ENCODE results near the gene GPD1. TPM values are rescaled to one million over a fixed set of nuclear protein-coding genes. Genes with fewer than 3 reads are reported as not detected.

Gene GPD1
- under 1 TPM; 0.16 to 0.20 TPM for total RNA-seq

- peak within 1 kb of the TSS; percentile 20 for H3K27ac Mint-ChIP-seq
- POLR2A ChIA-PET: interaction anchor here (0.9 to 1.3 kb wide), 2 partner anchors 9 to 19 kb away, joined by 3 to 5 read pairs; no protein-coding TSS in a partner anchor
- CTCF ChIA-PET: interaction anchor here (0.6 to 6.7 kb wide), 7 partner anchors 7 to 211 kb away, joined by 3 to 54 read pairs (median 3); partner anchors contain the start of genes CERS5, COX14 and SMARCD1
- TF ChIP-seq CTCF (IDR thresholded peaks at IDR 0.05): no peak
- peaks cover 16% of the 10 kb centered on the region for H3K36me3 Mint-ChIP-seq (ENCODE audit: low read depth)
- no peaks in the 10 kb centered on the region for H3K27me3 Mint-ChIP-seq
- H3K9me3 Mint-ChIP-seq: no peaks in the 10 kb centered on the region
- peak; percentile 84 for ATAC-seq
- DNase-seq: peak; percentile 50
- H3K4me1 Mint-ChIP-seq (ENCODE audit: low read depth): no peaks in the 10 kb centered on the region
- H3K4me3 Mint-ChIP-seq: no peak within 1 kb of the TSS
- intact Hi-C loops (cut with micrococcal nuclease): no loop called here
Measured at GRCh38 chr12:50103767-50104321, at the start of gene GPD1. TSS of gene GPD1 (plus strand) at chr12:50104008. CDS start at chr12:50104051, 43 bp downstream.

- CTCF ChIA-PET: interaction anchor here (0.7 to 4.8 kb wide), 35 partner anchors 8 to 408 kb away, joined by 3 to 123 read pairs (median 4); partner anchors contain the start of genes RACGAP1 and SMARCD1
- Mint-ChIP-seq H3K4me1 (ENCODE audit: low read depth) (peaks cover 41% of the 10 kb centered on the region), H3K27ac (peak overlapping the region; percentile 39), H3K9me3 (no peaks in the 10 kb centered on the region), H3K4me3 (peak overlapping the region; percentile 45), H3K36me3 (ENCODE audit: low read depth) (peaks cover 11% of the 10 kb centered on the region), H3K27me3 (peaks cover 28% of the 10 kb centered on the region)
- POLR2A ChIA-PET: interaction anchor here (1.3 to 2.2 kb wide), 2 partner anchors 13 to 17 kb away, joined by 3 to 9 read pairs; no protein-coding TSS in a partner anchor
- ATAC-seq: peak; percentile 46
- peak; percentile 98 for TF ChIP-seq CTCF (IDR thresholded peaks at IDR 0.05)
- intact Hi-C loops (cut with micrococcal nuclease): loop anchor here (2.0 to 5.0 kb wide), 2 partner anchors 17 to 89 kb away; no protein-coding TSS in a partner anchor
- DNase-seq: peak; percentile 74
Measured at GRCh38 chr12:50055831-50056638, 47.8 kb upstream of the GPD1 start.

GRCh38 chr12:50056639-50056976, 47.2 kb upstream of the GPD1 start:
- peaks cover 43% of the 10 kb centered on the region for H3K4me1 Mint-ChIP-seq (ENCODE audit: low read depth)
- peaks cover 16% of the 10 kb centered on the region for H3K36me3 Mint-ChIP-seq (ENCODE audit: low read depth)
- H3K27ac Mint-ChIP-seq: peak overlapping the region; percentile 60
- H3K9me3 Mint-ChIP-seq: no peaks in the 10 kb centered on the region
- ChIA-PET CTCF (interaction anchor here (0.7 to 4.8 kb wide), 30 partner anchors 8 to 409 kb away, joined by 3 to 123 read pairs (median 4); partner anchors contain the start of genes RACGAP1 and SMARCD1), POLR2A (interaction anchor here (1.3 to 2.2 kb wide), 2 partner anchors 13 to 17 kb away, joined by 3 to 9 read pairs; no protein-coding TSS in a partner anchor)
- DNase-seq (no peak), ATAC-seq (no peak)
- H3K4me3 Mint-ChIP-seq: peak overlapping the region; percentile 85
- intact Hi-C loops (cut with micrococcal nuclease): loop anchor here (2.0 to 5.0 kb wide), 2 partner anchors 18 to 89 kb away; no protein-coding TSS in a partner anchor
- peaks cover 24% of the 10 kb centered on the region for H3K27me3 Mint-ChIP-seq
- TF ChIP-seq CTCF (IDR thresholded peaks at IDR 0.05): no peak

- intact Hi-C loops (cut with micrococcal nuclease): loop anchor here (2.0 to 5.0 kb wide), 2 partner anchors 18 to 90 kb away; no protein-coding TSS in a partner anchor
- Mint-ChIP-seq H3K9me3 (no peaks in the 10 kb centered on the region), H3K36me3 (ENCODE audit: low read depth) (peaks cover 20% of the 10 kb centered on the region), H3K4me3 (peak within 1 kb of the TSS; percentile 85), H3K27ac (peak within 1 kb of the TSS; percentile 60), H3K27me3 (peaks cover 18% of the 10 kb centered on the region), H3K4me1 (ENCODE audit: low read depth) (peaks cover 43% of the 10 kb centered on the region)
- ChIA-PET POLR2A (interaction anchor here (1.3 to 2.2 kb wide), 2 partner anchors 14 to 27 kb away, joined by 3 to 7 read pairs; partner anchors contain the start of gene SMARCD1), CTCF (interaction anchor here (0.9 to 22.9 kb wide), 15 partner anchors 9 to 190 kb away, joined by 3 to 299 read pairs (median 17); partner anchors contain the start of gene COX14)
- peak; percentile 34 for ATAC-seq
- peak; percentile 68 for DNase-seq
- no peak for TF ChIP-seq CTCF (IDR thresholded peaks at IDR 0.05)
Measured at GRCh38 chr12:50057000-50057841, 46.6 kb upstream of the GPD1 start, which contains the start of gene ASIC1. TSS of gene ASIC1 (plus strand) at chr12:50057596. CDS start at chr12:50058767, 1,171 bp downstream.

Data from activated CD8-positive, alpha-beta T cell treated with anti-CD3 and anti-CD28 coated beads for 36 hours (primary cell).